Measurements from ENCODE around the gene SLC1A6.
"Not testable (repeated sequence)": the region's sequence is repeated elsewhere in the genome, so short reads cannot be mapped to it uniquely, and the experiment has no call there.

Gene SLC1A6

GRCh38 chr19:14957464-14957863 lies 22.2 kb downstream of the SLC1A6 start:
- DNase-seq (ENCODE audit: low spot score) = no peak

DNA sequence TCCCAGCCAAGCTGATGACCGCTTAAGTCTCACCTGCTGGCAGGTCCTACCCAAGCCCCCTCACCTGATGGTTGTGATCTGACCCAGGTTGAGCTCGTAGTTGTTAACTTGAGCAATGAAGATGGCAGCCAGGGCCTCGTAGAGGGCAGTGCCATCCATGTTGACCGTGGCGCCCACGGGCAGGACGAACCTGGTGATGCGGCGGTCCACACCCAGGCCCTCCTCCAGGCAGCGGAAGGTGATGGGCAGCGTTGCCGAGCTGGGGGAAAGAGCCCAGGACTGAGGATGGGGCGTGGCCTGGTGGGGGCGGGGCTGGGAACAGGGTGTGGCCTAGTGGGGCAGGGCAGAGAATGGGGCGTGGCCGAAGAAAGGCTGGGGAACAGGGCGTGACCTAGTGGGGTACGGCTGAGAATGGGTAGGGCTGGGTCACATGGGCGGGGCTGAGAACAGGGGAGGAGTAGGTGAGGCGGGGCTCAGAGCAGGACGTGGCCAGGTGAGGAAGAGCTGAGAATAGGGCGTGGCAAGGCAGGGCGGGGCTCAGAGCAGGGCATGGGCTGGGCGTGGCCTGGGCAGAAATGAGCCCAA lies 25.5 kb downstream of the SLC1A6 start:
- no peak for DNase-seq (ENCODE audit: low spot score)

DNA sequence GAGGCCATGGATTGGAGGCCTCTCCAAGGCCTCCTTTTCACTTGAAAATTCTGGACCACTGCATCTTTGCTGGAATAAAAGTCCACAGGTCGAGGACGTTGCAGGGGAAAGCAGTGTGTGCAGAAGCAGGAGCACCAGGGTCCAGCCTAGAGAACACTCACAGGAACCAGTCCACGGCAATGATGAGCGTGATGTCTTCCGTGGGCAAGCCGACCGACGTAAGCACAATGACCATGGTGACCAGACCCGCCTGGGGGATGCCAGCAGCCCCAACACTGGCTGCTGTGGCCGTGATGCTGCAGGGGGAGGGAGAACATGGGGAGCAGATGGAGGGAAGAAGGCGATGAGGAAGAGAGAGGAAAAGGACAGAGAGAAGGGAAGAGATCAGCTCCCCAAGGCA lies 26.9 kb downstream of the SLC1A6 start:
- DNase-seq (ENCODE audit: low spot score) = no peak

- no peak for DNase-seq (ENCODE audit: low spot score)
Measured at GRCh38 chr19:14950421-14950820, 29.2 kb downstream of the SLC1A6 start.

GRCh38 chr19:14949876-14950275 lies 29.8 kb downstream of the SLC1A6 start:
- DNase-seq (ENCODE audit: low spot score) = no peak

GRCh38 chr19:14949413-14949812 lies 30.3 kb downstream of the SLC1A6 start:
- not testable (repeated sequence) for DNase-seq (ENCODE audit: low spot score)

GRCh38 chr19:14944456-14944855 lies 35.2 kb downstream of the SLC1A6 start:
- no peak for DNase-seq (ENCODE audit: low spot score)

DNA sequence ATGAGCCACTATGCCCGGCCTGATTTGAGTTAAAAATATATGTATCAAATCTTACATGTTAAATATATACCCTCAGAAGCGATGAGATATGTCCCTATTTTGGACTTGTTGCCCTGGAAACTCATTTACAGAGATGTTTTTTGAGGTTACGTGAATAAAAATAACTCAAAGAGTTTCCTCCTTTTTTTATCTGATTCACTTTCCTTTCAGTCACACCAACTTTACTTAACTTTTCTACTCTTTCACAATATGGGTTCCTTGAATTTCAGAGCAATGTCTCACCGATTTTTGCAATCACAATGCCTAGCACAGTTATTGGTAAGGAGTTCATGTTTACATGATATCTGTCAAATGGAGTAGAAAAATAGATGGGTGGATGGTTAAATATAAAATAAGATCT lies 36.1 kb downstream of the SLC1A6 start:
- no peak for DNase-seq (ENCODE audit: low spot score)

DNA sequence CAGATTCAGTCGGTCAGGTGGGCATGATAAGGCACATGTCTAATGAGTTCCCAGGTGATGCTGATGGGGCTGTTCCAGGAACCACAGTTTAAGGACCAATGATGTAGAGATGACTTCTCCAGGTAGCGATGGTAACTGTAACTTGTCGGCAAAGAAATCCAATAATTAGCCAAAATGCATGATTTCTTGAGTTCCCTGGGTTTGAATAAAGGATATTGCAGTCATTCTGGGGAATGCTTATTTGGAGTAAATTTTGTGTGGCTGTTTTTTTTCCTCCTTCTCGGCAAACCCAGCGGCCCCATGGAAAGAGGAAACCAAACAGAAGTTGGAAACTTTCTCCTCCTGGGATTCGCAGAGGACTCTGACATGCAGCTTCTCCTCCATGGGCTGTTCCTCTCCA lies 38.5 kb downstream of the SLC1A6 start, which contains the start of gene OR7C2:
Gene OR7C2 (plus strand): TSS at position 301 of the 400 bp plus-strand sequence. CDS start 0 bp downstream, at position 301.
- DNase-seq (ENCODE audit: low spot score) = no peak

DNA sequence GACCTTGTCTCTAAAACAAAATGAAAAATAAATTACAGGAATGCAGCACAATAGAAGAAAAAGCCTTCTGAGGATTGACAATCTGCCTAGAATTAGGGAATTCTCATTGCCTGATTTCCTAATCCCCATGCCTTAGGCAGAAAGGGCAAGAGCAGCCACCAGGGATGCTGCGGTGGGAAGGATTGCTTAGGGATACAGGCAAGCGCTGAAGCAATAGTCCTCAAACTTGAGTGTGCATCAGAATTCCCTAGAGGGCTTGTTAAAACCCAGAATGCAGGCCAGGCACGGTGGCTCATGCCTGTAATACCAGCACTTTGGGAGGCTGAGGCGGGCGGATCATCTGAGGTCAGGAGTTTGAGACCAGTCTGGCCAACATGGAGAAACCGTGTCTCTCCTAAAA lies 39.4 kb downstream of the SLC1A6 start:
- DNase-seq (ENCODE audit: low spot score) = no peak

DNA sequence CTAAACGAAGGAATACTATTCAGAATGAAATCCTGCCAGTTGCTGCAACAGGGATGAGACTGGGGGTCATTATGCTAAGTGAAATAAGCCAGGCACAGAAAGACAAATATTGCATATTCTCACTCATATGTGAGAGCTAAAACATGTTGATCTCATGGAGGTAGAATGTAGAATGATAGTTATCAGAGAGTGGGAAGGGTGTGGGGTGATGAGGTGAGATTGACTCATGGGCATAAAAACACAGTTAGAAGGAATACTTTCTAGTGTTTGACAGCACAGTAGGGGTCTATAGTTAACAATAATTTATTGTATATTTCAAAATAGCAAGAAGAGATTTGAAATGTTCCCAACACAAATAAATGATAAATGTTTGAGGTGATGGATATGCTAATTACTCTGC lies 46.2 kb downstream of the SLC1A6 start:
- no peak for DNase-seq (ENCODE audit: low spot score)

GRCh38 chr19:14916848-14917247 lies 62.8 kb downstream of the SLC1A6 start:
- peak; percentile 9 for DNase-seq (ENCODE audit: low spot score)

DNA sequence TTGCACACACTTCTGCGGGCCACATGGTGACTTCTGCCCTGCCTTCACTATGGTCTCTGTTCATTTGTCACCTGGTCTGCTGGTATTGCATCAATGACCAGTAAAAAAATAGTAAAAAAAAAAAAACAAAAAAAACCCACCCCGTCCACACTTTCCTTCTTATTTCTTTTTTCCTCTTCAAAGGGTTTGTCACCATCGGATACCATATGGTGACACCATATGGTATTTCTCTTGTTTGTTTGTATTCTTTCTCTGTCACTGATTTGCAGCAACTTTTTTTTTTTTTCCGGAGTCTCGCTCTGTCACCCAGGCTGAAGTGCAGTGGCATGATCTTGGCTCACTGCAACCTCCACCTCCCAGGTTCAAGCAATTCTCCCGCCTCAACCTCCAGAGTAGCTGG lies 64.5 kb downstream of the SLC1A6 start:
- DNase-seq (ENCODE audit: low spot score) = no peak

DNA sequence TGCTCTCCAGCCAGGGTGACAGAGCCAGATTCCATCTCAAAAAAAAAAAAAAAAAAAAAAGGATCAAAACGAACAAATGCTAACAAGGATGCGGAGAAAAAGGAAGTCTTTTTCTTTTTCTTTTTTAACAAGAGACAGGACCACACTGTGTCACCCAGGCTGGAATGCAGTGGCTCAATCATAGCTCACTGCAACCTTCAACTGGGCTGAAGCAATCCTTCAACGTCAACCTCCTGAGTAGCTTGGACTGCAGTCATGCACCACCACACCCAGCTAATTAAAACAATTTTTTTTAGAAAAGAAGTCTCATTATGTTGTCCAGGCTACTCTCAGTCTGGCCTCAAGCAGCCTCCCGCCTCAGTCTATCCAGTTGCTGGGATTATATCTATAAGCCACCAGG lies 73.0 kb downstream of the SLC1A6 start:
- no peak for DNase-seq (ENCODE audit: low spot score)

DNA sequence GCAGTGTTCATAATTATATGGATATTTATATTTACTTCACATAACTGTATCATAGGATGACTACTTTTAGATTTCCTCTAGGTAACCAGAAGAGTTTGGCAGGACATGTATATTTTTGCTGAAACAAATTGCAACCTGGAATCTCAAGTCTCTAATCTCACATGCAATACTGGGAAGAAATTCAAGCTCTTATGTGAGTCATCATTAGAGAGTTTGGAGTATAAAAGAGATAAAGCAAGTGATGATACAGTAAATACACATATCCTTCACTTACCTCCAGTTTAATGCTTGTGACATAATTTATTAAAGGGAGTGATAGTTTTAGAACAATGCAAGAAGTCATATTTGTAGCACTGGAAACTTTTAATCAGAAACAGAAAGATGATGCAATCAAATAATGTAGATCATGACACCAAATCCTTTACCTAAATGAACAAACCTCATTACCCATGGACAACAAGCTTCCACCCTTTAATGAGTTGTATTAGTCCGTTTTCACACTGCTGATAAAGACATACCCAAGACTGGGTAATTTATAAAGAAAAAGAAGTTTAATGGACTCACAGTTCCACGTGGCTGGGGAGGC lies 77.9 kb downstream of the SLC1A6 start:
- no peak for DNase-seq (ENCODE audit: low spot score)

All from HuH-7.5 (cell line).